ENCODE results near the gene YWHAB.

GRCh38 chr20:44850837-44851236 is 34.7 kb upstream of the YWHAB start:
- TF ChIP-seq CTCF (conservative IDR thresholded peaks at IDR 0.05; ENCODE audit: low read length) (no peak), EZH2phosphoT487 (IDR thresholded peaks at IDR 0.05; ENCODE audit: borderline replicate concordance) (no peak)

Data from Loucy (cell line).